Middle frontal gyrus (tissue), 1 donor: Measurements from ENCODE around the gene TENM4.
A peak's percentile ranks its signal among the peaks of the same experiment; 100 is the strongest.

Experiments
- DNase-seq: peaks from one replicate; pipeline ENCODE4 v3.0.0-alpha.2; 2015; ENCODE audit warnings: low spot score; ENCODE audit errors: extremely low spot score

Gene TENM4

DNA sequence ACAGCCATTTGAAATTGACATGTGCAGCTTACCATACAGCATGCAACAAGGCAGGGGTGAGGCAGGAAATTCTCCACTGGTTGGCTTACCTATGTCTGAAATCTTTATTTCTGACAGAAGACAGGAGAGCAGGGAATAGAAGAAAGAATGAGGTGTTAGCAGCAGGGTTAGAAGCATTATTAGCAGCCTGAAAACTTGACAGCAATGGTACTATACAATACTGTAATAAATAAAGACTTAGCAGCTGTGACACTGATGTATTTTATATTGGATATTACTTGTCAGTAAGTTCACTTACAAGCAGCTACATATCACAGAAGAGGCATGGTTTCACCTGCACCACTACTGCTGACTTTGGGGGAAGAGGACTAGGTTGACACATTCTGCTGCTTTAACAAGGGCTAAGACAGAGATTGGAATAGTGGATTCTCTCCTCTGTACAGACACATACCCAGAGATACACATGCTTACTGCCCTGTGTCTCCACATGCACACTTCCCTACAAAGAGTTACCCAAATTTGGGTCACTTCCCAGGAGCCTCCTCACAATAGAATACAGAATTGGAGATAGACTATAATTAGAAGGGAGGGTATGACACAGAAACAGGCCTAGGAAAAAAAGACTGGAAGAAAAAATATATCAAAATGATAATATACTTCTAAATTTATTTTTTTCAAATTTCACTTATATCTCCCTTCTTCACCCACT lies 720.4 kb downstream of the TENM4 start:
- no peak for DNase-seq

DNA sequence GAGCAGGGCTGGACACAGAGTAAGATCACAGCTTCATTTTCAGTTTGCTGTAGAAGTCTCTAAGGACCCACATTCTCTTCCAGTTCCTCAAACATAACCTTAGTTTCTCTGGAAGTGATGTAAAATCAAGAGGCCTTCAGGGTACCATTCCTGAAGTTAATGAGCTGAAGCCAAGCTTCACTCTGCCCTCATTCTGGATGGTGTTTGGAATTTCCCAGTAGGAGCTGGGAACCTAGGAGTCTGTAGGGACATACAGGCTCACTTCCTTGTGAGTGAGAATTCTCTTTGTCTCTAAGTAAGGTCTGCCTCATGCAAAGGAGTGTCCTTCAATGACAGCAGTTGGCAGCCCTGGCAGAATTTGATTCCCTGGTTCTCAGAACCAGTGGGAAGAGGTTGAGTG lies 723.8 kb downstream of the TENM4 start:
- no peak for DNase-seq

DNA sequence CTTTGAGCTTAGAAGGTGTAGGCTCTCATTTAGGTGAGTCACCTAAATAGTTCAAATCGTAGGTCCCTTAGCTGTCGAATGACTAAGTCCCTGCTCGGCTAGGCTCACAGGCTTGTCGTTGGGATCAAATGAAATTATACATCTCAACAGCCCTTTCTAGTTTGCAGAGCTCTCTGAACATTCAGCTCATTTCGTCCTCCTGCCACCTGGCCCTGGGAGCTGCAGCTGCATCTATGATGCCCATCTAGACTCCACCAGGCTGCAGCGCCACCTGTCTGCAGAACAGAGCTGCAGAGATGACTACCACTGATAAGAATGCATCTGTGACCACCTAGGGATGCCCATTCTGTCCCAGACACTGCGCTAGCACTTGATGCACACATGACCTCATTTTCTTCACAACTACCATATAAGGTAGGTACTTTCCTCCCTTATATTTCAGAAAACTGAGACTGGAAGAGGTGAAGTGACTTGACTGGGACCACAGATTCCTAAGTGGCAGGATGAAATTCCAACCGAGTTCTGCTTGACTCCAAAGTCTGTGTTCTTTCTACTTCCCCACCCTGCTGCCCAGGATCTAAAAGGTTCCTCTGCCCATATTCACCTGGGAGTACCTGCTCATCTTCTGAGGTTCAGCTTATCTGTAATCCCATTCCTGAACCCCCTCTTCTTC lies 725.1 kb downstream of the TENM4 start:
- DNase-seq = peak; percentile 16

DNA sequence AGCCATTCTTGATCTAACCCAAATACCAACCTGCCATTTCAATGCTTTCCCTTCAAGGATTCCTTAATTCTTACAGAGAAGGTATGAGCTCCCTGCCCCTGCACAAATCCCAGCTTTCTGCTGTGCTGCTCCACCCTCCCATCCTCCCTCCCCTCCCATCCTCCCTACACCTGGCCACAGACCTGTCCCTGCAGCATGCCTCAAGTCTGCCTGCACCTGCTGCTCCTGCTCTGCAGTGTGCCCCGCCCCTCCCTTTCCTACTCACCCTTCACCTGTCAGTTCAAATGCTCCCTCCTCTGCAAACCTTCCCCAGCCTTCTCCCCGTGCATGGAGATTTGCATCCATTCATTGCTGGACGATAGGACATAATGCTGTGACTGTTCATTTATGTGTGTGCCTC lies 726.3 kb downstream of the TENM4 start:
- no peak for DNase-seq

DNA sequence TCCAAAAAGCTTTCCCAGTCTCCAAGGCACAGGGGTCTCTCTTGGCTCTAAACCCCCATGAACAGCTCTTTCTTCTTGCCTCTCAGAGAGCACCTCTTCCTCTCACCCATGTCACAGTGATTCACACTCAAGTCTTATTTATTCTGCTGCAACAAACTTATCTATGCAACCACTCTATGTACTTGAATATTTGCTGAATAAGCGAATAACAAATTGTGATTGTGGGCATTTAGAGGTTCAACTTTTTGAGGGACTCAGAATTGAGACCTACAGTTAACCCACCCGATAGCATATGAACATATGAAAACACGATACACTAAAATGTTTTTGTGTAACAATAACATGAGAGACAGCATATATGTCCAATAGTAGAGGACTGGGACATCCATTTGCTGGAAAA lies 729.1 kb downstream of the TENM4 start:
- DNase-seq = no peak

DNA sequence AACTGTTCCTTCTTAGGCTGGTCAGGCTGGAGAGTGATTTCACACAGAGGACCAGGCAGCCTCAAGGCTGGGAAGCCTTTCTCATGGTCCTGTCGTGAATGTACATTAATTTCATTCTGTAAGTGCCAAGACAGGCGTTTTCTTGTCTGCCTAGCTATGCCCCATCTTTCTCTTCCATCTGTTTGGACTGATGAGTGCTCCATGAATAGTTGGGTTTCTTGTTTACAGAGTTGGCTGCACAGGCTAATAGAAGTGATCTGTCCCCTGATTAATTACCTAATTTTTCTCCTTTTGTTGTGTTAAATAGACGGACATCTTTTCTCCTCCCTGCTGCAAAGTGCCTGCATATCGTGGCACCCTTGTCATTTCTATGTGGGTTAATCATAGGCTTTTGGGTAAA lies 730.4 kb downstream of the TENM4 start:
- DNase-seq = no peak

DNA sequence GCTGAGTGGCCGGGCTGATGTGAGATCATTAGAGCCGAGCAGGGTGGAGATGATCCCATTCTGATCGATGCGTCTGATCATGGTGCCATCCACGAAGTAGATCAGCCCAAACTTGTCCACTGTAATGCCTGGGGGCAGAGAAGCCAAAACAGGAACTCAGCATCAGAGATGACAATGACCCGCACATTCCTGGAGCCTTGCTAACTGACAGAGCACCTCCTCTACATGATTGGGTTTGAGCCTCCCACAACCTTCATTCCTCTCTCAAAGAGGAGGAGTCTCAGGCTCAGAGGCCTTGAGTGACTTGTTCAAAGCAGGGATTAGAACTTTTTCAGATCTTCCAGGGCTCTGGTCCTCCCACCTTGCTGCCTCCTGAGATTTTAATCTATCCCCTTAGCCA lies 732.4 kb downstream of the TENM4 start:
- no peak for DNase-seq

DNA sequence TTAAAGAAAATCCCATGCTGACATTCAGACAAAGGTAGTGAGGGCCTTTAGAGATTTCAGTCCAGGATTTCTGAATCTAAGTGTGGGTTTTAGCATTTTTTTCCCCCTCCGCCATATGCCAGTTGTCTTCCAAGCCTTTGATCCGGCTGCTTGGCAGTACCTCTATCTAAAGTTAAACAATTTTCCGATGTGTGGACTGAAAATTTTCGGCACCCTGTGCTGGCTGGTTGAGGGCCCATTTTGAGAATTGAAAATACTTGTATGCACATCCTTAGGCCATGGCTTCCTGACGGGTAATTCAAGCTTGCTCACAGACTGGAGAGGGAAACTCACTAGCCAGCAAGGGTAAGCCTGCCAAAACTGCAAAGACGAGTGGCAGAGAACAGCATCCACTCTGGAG lies 734.3 kb downstream of the TENM4 start:
- no peak for DNase-seq

DNA sequence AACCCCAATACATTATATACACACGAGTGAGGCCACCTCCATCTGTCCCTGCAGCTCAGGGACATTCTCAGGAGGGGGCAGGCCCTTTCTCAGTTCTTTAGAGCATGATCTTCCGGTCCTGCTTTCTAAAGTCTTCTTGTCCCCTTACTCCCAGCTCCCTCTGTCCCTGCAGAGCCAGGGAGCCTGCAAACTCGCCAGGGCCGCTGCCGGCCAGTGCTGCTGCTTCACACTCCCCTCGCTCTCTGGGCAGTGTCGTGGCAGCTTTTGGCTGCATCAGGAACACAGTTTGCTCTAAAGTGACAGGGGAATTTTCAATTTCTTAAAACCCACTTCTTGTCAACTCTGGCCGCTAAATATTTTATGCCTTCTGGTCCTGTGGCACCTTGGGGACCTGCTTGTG lies 736.0 kb downstream of the TENM4 start:
- DNase-seq = no peak

DNA sequence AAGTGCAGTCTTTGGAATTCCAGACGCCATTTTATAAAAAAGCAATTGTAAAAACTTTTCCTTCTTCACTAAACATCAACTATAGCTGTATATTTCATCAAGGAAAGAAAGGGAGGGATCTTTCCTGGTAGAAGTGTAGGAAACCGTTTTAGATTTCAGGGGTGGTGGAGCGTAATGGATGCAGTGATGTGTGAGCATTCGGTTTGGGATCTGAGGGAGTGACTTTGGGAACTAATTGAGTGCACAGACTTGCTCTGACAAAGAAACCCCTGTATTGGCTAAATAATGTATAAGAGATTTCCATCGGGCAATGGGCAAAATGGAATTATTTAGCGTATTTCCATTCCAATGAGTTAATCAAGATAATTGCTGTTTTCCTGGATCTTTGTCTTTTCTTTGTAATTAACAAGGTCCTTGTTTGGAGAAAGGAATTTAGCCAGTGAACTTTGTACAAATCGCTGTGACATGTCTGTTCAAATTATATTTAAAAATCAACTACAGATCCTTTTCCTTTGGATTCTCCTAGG lies 741.2 kb downstream of the TENM4 start:
- no peak for DNase-seq

DNA sequence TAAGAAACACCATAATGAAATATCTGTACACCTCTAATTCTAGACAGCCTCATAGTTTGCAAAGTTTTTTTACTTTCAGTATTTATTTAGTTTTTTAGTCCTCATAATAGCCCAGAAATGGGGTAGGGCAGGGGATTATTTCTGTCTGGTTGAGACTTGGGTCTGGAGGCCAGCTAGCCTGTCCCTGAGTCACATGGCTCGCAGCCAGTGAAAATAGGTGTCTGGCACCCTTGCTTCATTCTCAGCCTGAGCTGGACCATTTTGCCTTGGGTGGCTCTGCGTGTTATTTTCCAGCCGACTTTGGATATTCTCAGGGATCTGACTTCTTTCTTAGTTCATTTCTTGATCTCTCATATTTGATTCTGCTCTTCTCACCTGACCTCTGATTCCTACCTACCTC lies 742.2 kb downstream of the TENM4 start:
- DNase-seq = no peak

DNA sequence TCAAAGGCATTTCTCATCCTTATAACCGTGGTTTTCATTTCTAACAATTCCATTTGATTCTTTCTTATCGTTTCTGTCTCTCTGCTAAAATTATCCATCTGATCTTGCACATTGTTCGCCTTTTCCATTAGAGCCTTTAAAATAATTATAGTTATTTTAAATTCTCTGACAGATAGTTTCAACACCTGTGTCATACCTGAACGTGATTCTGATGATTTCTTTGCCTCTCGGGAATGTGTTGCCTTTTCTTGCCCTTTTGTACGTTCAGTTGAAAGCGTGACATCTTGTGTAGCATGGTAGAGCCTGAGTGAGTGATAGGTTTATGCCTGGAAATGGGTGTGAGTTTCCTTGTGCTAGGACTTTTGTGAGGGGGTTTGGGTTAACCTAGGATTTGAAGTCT lies 744.7 kb downstream of the TENM4 start:
- no peak for DNase-seq

DNA sequence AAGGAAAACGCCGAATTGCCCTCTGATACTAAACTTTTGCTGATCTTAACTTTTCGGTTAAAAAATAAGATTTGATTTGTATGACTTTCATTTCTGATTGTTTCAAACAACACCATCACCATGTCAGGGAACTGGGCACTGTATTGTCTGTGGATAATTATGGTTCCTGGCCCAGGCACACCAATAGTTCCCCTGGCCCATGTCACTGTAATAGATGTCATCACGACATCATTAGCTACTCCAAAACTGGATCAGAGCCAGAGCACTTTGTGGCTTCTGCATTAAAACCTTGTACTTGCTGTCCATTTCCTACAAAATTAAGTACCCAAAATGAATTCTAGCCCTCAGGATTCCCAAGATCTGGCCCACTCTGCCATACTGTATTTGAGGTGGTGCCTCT lies 746.7 kb downstream of the TENM4 start:
- no peak for DNase-seq

DNA sequence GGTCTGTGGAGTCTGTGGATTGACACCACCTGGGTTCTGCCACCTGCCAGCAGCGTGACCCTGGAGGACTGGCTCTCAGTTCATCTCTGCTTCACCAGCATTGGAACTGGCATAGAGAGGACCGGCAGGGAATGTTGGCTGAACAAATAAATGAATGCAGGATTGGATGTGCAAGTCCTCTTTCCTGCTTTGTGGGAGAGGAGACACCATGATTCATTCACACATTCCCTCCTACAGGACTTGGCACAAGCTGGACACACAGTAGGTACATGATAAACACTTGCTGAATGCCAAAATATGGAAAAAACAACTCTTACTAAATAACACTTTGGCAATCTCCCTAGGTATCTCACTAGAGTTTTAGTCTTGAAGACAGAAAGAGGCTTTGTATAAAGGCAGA lies 749.6 kb downstream of the TENM4 start:
- DNase-seq = no peak

DNA sequence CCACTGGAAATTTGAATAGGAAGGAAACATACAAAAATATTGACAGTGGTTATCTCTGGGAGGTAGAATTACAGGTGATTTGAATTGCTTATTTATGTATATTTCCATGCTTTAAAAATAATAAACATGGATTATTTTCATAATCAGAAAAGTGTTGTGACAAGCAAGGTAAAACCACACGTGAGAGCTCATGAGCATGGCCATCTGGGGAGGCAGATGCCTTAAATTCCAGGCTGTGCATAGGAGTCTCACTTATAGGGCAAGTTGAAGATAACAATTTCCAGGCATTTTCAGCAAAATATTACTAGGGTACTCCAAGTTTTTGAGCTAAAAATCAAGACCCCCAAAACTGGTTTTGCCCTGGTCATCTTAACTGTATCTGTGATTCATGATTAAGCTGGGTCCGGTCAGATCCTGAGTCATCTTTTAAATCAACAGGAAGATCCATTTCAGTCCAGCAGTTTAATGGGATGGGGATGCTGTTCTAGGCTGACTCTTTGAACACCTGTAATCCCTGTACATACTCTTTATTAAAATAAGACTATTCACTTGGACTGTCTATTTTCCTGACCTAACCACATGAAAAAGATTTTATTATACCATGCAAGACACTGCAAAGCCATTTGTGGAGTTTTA lies 750.4 kb downstream of the TENM4 start:
- DNase-seq = no peak

DNA sequence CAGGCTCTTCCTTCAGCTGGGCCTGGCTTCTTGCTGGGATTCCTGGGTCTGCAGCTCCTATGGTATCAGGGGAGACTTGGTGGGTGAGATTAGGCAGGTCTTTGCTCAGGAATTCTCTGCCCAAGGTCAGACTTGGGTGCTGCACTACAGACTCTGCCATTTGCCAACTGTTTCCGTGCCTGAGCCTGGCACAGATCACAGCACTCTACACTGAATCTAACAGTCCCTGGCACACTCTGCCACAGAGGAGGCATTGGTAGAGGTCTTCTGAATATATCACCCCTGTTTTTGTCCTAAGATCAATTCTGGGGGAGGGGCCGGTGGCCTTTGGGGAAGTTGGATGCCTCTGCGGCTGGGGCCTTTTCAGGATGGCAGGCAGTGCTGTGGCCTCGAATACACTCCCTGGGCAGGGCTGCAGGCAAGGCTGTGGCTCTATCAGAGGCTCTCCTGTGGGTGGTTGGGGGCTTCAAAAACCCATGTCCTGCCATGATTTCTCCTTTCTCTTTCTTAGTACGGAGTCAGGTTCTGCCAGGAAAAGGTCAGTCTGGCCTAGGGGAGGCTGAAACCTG lies 751.2 kb downstream of the TENM4 start:
- DNase-seq = no peak

DNA sequence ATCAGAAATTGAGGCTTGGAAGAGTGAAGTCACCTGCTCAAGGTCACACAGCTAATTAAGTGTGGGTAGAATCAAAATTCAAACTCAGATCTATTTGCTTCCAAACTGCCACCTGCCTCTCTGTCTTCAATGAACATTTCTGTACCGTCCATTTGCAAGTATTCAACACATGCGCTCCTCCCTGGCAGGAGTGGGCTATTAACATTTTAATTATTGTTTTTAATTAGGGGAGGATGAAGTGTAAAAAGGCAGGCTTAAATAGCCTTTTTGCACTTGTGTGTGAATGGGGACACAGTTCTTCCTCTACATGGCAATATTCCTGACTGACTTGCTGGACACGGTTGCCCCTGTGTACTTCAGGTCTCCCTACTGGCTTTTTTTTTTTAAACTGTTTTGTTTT lies 751.7 kb downstream of the TENM4 start:
- DNase-seq = no peak

DNA sequence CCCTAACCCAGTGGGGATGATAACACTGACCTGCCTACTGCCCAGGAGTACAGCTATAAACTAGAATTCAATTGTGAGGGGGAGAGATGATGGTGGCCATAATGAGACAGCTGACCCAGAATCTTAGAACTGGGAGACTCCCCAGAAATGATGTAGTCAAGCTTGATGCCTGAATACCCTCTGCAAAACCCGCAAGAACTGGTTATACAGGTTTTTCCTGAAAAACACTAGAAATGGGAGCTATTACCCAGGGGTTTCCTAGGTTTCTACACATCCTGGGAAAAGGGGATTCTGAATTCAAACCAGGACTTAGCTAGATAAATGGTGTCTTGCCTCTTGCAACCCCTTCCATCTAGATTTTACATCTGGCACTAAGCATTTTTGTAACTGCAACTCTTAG lies 752.4 kb downstream of the TENM4 start:
- no peak for DNase-seq

DNA sequence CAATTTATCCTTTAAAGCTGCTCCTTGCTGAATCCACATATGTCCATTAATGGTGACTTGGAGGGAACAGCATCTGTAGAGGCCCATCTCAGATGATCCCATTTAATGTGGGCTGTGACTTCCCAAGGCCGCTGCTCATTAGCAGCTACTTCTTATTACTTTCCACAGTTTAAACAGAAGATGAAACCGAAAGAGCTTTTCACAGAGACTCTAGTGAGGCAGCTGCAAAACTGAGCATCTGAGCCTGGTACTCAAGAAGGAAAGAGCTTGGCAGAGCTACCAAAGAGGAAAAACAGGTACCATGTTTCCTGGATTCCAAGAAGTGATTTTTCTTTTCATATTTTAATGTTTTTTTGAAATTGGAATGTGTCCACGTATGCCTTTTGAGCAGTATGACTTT lies 755.7 kb downstream of the TENM4 start:
- DNase-seq = no peak

DNA sequence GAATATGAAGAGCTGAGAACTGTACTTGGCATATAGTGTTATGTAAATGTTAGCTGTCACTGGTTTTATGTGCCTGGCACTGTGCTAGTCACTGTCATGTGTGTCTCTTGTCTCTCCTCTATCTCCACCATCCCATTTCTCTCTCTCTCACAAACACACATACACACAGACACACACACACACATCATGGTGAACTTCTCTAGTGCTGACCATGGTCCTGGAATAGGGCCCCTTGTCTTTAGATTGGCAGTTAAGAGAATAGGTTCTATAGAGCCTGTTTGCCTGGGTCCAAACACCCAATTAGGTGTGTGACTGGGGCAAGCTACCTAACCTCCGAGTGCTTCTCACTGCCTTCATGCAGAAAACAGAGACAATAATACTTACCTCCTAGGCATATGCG lies 756.5 kb downstream of the TENM4 start:
- DNase-seq = no peak

DNA sequence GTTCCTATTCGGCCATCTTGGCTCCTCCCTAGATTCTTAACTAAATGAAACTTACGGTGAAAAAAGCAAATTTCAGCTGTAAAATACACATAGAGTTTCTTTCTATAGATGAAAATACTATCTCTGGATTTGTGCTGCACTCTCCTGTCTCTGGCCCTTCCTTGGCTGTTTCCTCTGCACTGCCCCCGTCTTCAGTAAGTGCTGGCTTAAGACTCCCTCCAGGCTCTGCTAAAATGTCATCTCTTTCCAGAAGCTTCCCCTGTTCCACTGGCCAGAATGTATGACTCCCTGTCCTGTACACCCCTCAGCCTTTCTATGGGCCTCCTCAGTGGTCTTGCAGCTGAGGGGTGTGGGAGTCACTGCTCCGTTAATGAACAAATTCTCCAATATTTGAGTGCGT lies 757.1 kb downstream of the TENM4 start:
- no peak for DNase-seq

DNA sequence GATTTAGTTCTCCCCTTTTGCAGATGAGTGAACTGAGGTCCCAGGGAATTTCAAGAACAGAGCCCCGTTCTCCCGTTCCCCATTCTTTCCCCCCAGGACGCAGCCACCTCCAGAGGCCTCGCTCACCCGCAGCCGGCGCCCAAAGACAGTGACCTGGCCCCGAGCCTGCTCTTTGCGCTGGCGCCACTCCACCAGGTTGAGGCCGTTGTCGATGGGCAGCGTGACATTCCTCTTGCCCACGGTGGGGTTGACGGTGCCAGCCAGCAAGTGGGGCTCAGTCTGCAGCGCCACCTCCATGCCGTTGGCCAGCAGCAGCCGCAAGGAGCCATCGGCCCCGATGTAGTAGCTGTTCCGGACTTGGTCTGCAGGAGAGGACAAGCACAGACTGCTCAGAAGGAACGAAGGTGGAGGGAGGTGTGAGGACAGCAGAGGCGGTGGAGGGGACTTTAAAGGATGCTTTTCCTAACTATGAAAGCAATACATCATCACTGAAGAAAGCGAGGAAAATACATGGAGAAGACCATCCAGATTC lies 764.7 kb downstream of the TENM4 start:
- DNase-seq = no peak
